Loucy (cell line): ENCODE results near the gene DHX34.

ENCODE experiments used
- EZH2phosphoT487 ChIP-seq: fragments of 200-600 bp; IDR thresholded peaks from 2 replicates; pipeline ENCODE4 v1.6.1; 2018; ENCODE audit warnings: antibody characterized with exemption, mild to moderate bottlenecking, moderate library complexity, borderline replicate concordance
- TF ChIP-seq, protein P1 (sequence below): fragments of 200-600 bp; sonication (generic); conservative IDR thresholded peaks from 2 replicates; pipeline ENCODE4 v1.5.1; 2014; ENCODE audit warnings: mild to moderate bottlenecking, antibody characterized with exemption, low read length

DNA sequence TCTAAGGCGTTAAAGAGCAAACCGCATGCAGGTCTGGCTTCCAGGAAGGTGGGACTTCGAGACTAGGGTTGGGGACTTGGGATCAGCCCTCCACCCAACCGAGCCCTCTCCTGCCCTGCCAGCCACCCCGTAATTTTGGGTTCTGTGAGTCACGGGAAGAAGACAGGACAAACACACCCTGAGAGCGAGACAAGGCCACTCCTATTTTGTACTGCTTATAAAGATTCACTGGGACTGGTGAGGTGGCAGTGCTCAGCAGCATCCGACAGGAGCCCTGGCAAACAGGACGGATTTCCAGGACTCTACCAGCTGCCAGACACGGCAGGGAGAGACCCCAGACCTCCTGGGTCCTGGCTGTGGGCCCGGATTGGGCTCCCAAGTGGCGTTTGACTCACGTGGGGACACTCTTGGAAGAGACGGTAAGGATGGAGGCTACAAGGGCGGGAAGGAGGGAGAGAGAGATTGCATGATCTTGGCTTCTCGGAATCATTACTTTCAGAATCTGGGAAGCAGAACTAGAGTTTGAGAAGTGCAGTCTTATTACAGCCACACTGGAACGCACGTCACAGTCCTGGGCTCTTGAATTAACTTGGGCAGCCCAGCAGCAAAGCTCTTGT lies 17.1 kb upstream of the DHX34 start, which contains the start of gene C5AR2:
- TF ChIP-seq, protein P1, sequence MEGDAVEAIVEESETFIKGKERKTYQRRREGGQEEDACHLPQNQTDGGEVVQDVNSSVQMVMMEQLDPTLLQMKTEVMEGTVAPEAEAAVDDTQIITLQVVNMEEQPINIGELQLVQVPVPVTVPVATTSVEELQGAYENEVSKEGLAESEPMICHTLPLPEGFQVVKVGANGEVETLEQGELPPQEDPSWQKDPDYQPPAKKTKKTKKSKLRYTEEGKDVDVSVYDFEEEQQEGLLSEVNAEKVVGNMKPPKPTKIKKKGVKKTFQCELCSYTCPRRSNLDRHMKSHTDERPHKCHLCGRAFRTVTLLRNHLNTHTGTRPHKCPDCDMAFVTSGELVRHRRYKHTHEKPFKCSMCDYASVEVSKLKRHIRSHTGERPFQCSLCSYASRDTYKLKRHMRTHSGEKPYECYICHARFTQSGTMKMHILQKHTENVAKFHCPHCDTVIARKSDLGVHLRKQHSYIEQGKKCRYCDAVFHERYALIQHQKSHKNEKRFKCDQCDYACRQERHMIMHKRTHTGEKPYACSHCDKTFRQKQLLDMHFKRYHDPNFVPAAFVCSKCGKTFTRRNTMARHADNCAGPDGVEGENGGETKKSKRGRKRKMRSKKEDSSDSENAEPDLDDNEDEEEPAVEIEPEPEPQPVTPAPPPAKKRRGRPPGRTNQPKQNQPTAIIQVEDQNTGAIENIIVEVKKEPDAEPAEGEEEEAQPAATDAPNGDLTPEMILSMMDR = no peak
- no peak for TF ChIP-seq EZH2phosphoT487
